GM12892 (cell line): ENCODE measurements around the gene VPS8.

Experiments used
- POLR2A ChIP-seq: IDR thresholded peaks from 2 replicates; pipeline ENCODE4 v1.6.1; 2011; ENCODE audit warnings: low read depth, low read length, control low read depth
- POLR2AphosphoS5 ChIP-seq: IDR thresholded peaks from 2 replicates; pipeline ENCODE4 v1.6.1; 2011; ENCODE audit warnings: low read depth, low read length, control low read depth

- TF ChIP-seq POLR2A (no peak), POLR2AphosphoS5 (no peak)
Measured at GRCh38 chr3:184791171-184791570, 20.8 kb upstream of the VPS8 start.
